NCI-H748 (cell line): ENCODE results near the gene SLC6A8.

Source experiments
- DNase-seq: peaks from one replicate; lab custom pipeline; 2025; ENCODE audit not compliant: unreplicated experiment; lab: John Stamatoyannopoulos, UW

Gene SLC6A8

DNA sequence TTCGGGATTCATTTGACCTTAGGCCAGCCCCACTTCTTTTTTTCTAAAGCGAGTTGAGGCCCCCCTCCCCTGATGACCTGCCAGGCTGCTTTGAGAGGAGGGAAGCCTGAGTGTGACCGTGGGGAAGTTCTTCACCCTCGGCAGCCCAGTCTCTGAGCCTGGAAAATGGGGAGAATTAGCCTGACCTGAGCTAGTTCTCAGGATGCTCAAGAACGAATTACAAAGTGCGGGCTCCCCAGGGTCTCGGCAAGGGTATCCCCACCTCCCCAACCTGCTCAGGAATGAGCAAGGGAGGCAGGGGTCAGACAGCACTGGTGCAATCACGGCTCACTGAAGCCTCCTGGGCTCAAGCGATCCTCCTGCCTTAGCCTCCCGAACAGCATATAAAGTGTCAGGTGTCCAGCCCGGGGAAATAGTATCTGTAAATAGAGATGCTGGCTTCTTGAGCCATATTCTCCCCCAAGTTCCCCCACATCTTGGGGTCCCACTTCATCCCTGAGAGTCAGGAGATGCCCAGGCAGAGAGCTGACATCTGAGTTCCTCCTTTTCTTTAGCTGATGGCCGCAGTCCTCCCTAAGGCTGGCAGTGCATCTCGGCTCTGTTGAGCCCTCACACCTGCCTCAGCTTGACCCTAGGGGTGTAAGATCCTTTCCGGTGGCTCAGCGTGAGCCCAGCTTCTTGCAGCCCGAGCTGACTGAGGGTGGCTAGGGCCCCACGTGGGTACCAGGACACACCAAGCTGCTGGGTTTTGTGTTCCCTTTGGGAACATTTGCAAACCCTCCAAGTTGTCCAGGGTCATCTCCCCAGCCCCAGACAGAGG is 39.2 kb upstream of the SLC6A8 start:
- DNase-seq = no peak

DNA sequence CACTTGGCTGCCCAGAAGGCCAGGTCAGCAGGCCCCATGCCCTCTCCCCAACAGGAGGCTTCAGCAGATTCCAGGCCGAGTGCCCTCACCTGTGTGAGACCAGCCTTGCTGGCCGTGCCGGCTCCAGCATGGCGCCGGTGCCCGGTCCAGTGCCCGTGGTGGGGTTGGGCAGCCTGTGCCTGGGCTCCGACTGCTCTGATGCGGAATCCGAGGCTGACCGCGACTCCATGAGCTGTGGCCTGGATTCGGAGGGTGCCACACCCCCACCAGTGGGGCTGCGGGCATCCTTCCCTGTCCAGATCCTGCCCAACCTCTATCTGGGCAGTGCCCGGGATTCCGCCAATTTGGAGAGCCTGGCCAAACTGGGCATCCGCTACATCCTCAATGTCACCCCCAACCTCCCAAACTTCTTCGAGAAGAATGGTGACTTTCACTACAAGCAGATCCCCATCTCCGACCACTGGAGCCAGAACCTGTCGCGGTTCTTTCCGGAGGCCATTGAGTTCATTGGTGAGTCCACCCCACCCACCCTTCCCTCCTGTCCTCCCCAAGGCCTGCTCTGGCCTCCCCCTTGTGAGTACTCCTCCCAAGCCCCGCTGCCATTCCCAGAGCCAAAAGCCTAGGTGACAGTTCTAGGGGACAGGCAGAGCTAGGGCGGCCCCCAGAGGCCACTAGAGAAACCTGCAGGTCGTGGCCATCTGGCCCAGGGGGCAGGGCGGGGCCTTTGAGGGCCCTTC is 38.4 kb upstream of the SLC6A8 start:
- DNase-seq = peak; percentile 54

GRCh38 chrX:153649915-153650782 is 37.6 kb upstream of the SLC6A8 start:
- no peak for DNase-seq

DNA sequence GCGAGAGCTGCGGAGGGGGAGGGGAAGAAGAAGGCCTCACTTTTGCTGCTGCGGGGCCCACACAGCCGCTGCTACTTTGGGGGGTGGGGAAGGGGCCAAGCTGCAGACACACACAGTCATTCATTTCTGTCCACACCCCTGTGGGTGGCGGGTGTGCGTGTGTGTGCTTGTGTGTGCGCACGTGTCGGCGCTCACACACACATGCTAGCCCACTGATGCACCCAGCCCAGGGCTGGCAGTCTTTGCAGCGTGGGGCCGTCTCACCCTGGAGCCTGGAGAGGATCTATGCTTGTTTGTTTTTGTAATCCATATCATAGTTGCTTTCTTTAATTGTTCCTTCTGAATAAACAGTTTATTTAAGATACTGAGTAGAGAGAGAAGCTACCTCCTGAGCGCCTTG is 36.8 kb upstream of the SLC6A8 start:
- no peak for DNase-seq

GRCh38 chrX:153651540-153652079 is 36.1 kb upstream of the SLC6A8 start:
- peak; percentile 1 for DNase-seq

DNA sequence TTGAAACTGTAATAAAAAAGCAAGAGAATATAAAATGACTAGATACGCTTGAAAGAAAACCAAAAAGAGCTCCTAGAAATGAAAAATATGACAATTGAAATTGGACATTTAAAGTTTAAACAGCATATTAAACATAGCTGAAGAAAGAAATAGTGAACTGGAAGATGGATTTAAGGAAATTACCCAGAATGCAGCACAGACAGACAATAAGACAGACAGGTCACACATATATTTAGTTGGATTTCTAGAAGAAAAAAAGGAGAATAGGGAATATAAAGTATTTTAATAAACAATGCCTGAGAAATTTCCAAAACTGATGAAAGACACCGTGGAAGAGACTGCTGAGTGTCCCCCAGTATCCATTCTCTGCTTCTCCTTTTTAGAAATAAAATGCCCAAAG is 34.2 kb upstream of the SLC6A8 start:
- DNase-seq = no peak

GRCh38 chrX:153657161-153657560 is 30.6 kb upstream of the SLC6A8 start:
- DNase-seq = no peak

DNA sequence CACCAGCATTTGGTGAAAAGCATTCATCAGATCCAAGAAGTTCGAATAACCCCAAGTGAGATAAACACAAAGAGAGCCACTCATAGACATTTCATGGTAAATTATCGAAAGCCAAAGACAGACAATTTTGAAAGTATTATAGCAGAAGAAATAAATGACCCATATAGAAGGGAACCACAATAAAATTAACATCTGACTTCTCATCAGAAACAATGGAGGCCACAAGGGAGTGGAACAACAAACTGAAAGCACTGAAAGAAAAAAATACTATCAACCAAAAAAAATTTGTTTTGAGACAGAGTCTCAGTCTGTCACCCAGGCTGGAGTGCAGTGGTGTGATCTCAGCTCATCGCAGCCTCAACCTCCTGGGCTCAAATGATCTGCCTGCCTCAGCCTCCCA is 28.5 kb upstream of the SLC6A8 start:
- no peak for DNase-seq

DNA sequence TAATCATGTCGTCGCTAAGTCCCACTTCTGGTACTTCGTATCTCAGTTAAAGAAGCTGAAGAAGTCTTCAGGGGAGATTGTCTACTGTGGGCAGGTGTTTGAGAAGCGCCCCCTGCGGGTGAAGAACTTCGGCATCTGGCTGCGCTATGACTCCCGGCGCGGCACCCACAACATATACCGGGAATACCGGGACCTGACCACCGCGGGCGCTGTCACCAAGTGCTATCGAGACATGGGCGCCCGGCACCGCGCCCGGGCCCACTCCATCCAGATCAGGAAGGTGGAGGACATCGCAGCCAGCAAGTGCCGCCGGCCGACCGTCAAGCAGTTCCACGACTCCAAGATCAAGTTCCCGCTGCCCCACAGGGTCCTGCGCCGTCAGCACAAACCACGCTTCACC is 25.5 kb upstream of the SLC6A8 start:
- DNase-seq = peak; percentile 51

- no peak for DNase-seq
Observed at GRCh38 chrX:153665726-153666306, 21.9 kb upstream of the SLC6A8 start.

GRCh38 chrX:153667281-153667955 is 20.3 kb upstream of the SLC6A8 start:
- DNase-seq = no peak

GRCh38 chrX:153667956-153668396 is 19.8 kb upstream of the SLC6A8 start:
- peak; percentile 72 for DNase-seq

GRCh38 chrX:153668423-153669173 is 19.1 kb upstream of the SLC6A8 start:
- no peak for DNase-seq

DNA sequence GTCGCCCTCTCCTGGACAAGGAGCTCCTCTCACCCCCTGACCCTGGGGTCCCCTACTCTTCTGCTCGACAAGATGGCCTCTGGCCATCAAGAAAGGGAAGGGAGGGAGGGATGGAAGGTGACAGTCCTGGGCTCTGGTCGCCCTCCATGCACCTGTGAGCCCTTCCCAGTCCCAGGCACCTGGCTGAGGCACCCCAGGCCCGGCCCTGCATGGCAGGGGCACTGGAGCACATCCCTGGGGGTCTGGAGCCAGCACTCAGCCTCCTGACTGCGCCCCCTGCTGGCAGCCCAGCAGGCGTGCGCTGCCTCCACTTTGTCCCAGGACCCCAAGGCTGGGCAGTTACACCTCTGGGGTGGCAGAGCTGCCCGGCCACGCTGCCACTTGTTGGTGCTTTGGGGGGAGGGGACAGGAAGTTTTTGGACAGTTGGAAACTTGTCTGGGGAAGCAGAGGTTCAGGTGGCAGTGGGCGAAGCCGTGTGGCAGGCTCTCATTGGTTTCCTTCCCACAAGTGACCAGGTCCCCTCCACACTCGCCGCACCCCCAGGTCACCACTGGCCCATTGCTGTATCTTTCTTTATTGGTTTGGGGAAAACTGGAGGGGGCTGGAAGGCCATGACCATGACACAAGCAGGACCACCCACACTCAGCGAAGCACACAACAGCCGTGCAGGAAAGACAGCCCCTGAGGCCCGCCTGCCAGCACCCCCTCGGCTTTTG is 18.4 kb upstream of the SLC6A8 start:
- DNase-seq = peak; percentile 30

- no peak for DNase-seq
Observed at GRCh38 chrX:153669901-153670731, 17.6 kb upstream of the SLC6A8 start.

GRCh38 chrX:153670748-153671588 is 16.8 kb upstream of the SLC6A8 start:
- DNase-seq = no peak
